AG10803 (cell line): Measurements from ENCODE around the gene CTXN1.
A peak's percentile ranks its signal among the peaks of the same experiment; 100 is the strongest.

Experiments
- DNase-seq: peaks from one replicate; pipeline ENCODE4 v3.0.0; 2010; ENCODE audit warnings: low read depth
- H3K4me3 ChIP-seq: 2 replicates; pipeline ENCODE4 v1.5.1; 2011; ENCODE audit warnings: mild to moderate bottlenecking, low read length, control low read depth
- CTCF ChIP-seq: conservative IDR thresholded peaks from 2 replicates; pipeline ENCODE4 v1.5.1; 2011; ENCODE audit warnings: mild to moderate bottlenecking, low read length, control low read depth, inconsistent platforms

CTXN1 gene

GRCh38 chr19:7907122-7907521 is 18.8 kb downstream of the CTXN1 start:
- no peak overlapping the region for H3K4me3 ChIP-seq
- no peak for DNase-seq
- no peak for TF ChIP-seq CTCF

- no peak overlapping the region for H3K4me3 ChIP-seq
- no peak for TF ChIP-seq CTCF
- DNase-seq: no peak
Measured at GRCh38 chr19:7905859-7906258, 20.1 kb downstream of the CTXN1 start.

- peak overlapping the region; percentile 94 for H3K4me3 ChIP-seq
- DNase-seq: no peak
- no peak for TF ChIP-seq CTCF
Measured at GRCh38 chr19:7905268-7905667, 20.7 kb downstream of the CTXN1 start.

- no peak for DNase-seq
- TF ChIP-seq CTCF: no peak
- H3K4me3 ChIP-seq: peak overlapping the region; percentile 94
Measured at GRCh38 chr19:7904074-7905020, 21.6 kb downstream of the CTXN1 start.

GRCh38 chr19:7903244-7904073 is 22.5 kb downstream of the CTXN1 start, which contains the start of gene MAP2K7:
TSS of gene MAP2K7 (plus strand) at chr19:7903877. CDS start at chr19:7903945, 68 bp downstream.
- DNase-seq: peak; percentile 98
- TF ChIP-seq CTCF: peak; percentile 52
- H3K4me3 ChIP-seq: peak within 1 kb of the TSS; percentile 94

- DNase-seq: no peak
- H3K4me3 ChIP-seq: peak overlapping the region; percentile 87
- no peak for TF ChIP-seq CTCF
Measured at GRCh38 chr19:7902796-7903243, 23.1 kb downstream of the CTXN1 start.
